LNCaP clone FGC (cell line): ENCODE results near the gene LEKR1.

Experiments used
- DNase-seq: peaks from one replicate; pipeline ENCODE4 v3.0.0-alpha.2; 2011; ENCODE audit warnings: low read depth
- H3K4me3 ChIP-seq: 2 replicates; pipeline ENCODE4 v1.5.1; 2011; ENCODE audit warnings: mild to moderate bottlenecking, low read depth, low read length, control low read depth
- TF ChIP-seq, protein P1 (sequence below): IDR thresholded peaks from 2 replicates; pipeline ENCODE4 v1.5.1; 2012; ENCODE audit warnings: mild to moderate bottlenecking; ENCODE audit not compliant: control insufficient read depth, insufficient read depth; ENCODE audit errors: extremely low read depth

The LEKR1 gene

DNA sequence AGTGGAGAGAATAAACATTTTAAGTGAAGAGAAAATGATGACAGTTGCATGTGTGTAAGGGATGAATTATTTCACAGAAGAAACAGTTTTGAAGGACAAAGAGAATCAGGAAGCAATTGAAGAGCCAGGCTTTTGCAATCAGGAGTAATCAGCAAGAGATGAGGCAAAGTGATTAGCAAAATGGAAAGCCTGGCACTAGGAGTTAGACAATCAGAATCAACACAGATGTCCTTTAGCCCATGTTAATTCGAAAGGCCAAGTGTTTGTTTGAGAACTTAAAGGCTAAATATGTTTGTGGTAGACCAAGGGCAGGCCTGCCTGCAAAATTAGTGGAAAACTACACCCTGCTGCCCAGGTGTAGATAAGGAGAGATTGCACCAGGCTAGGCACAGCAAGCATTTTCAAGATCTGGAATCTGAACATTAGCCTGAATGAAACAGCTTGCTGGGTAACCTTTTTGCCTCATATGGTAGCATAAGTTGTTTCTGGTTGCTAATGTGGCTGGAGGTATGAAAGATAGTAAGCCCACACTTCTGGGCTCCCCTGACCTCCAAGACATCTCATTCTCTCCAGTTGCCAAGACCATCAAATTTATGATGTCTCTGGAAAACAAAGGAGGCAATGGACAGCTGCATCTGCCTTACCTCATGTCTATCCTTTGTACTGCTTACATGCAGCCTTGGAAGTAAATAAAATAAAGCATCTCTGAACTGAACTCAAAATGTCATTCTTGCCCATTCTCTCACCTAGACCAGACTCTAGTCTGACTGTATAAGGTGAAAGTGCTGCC, 22.0 kb upstream of the LEKR1 start:
- no peak overlapping the region for H3K4me3 ChIP-seq
- DNase-seq, result no peak
- TF ChIP-seq, protein P1, sequence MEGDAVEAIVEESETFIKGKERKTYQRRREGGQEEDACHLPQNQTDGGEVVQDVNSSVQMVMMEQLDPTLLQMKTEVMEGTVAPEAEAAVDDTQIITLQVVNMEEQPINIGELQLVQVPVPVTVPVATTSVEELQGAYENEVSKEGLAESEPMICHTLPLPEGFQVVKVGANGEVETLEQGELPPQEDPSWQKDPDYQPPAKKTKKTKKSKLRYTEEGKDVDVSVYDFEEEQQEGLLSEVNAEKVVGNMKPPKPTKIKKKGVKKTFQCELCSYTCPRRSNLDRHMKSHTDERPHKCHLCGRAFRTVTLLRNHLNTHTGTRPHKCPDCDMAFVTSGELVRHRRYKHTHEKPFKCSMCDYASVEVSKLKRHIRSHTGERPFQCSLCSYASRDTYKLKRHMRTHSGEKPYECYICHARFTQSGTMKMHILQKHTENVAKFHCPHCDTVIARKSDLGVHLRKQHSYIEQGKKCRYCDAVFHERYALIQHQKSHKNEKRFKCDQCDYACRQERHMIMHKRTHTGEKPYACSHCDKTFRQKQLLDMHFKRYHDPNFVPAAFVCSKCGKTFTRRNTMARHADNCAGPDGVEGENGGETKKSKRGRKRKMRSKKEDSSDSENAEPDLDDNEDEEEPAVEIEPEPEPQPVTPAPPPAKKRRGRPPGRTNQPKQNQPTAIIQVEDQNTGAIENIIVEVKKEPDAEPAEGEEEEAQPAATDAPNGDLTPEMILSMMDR, result no peak

DNA sequence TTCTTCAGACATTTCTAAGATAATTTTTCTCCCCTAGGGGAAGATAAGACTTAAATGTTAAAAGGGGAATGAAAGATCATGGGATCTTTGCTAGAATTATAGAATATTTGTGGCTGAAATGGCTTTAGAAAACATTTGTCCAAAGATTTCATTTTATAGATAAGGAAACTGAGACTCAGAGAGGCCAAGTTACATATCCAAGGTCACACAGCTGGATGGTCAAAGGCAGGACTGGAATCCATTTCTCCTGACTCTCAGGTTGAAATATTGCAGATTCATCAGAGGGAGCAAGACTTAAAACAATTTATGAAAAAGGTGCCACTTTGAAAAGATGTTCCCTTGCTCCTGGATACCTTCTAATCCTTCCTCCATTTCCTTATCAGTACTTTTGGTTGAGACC, 19.5 kb upstream of the LEKR1 start:
- H3K4me3 ChIP-seq, result no peak overlapping the region
- DNase-seq, result no peak
- TF ChIP-seq, protein P1, result no peak

DNA sequence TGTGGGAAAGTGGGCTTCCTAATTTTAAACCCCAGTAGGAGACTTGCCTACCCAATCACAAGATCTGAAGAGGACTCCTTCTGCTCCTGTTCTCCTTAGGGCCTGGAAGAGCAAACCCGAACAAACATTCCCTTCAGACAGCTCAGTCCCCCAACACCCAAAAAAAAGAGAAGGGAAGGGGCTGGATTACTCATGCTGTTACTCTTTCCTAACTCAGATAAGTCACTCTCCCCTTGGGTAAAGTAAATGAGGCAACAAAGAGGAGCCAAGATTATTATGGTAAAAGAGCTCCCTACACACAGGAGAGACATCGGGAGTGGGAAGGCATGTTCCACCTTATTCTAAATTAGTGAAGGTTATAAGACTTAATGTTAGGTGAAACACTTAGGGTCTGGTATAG, 18.1 kb upstream of the LEKR1 start:
- TF ChIP-seq, protein P1, result no peak
- H3K4me3 ChIP-seq, result no peak overlapping the region
- DNase-seq, result no peak

DNA sequence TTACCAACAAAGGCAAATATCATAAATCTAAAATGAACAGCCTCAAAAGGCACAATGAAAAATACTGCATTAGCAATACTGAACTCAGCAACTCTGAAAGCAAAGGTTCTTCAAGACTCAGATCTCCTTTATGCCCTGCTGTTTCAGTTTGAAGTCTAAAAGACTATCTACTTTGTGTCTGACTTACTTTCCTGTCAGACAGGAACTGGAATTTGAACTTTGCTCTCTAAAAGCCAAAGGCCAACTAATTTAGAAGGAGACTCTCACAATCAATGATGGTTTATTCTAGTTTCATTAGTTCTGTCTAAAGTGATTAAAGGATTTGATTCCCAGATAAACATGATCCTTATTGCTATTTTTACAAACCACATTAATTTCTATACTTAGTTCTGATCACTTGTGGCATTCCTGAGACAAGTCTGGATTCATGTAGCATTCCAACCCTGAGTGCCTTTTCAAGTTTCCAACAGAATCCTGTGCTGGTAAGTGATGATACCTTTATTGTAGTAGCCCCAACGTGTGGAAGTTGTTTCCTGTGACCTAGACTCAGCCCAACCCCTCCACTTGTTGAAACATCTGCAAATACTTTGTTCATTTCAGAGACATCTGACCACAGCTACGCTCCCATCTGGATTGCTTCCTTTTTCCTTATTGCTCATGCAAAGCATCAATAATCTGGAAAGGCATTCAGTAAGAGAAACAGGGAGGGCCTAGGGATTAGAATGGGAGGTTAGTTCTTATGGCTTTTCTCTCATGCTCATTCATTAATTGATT, 14.9 kb upstream of the LEKR1 start:
- TF ChIP-seq, protein P1, result no peak
- DNase-seq, result no peak
- H3K4me3 ChIP-seq, result no peak overlapping the region

DNA sequence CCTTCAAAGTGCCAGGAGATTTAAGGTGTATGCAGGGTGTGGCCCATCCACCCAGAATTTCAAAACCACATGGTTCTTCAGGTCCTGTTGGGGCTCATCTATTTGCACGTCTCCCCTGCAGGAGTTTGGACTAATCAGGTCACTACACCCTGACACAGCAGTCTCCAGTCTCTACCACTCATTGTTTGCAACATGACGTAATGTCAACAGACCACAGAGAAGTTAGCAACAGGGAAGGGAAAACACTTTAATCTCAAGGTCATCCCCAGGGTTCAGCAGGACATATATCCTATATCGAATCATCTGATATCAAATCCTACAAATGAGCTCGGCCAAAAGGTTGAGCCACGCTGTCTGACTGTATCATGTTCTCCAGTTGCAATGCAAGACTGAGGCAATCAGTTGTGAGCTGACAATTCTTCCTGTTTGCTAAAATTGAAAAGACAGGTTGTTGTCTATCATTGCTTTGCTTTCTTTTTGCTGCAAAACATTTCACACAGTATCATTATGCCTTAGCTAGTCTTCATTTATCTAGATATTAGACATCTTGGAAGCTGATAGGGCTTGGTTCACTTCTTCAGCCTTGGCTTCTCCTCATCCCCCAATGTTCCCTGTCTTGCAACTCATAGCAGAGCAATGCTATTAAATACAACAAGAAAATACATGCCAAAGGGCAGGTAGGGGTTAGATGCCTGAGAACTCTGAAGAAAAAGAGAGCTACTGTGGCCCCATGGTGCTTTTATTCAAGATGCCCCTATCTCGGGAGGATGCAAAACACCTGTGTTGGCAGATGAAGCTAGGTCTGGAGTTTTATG, 13.4 kb upstream of the LEKR1 start:
- TF ChIP-seq, protein P1, result no peak
- DNase-seq, result no peak
- H3K4me3 ChIP-seq, result no peak overlapping the region

DNA sequence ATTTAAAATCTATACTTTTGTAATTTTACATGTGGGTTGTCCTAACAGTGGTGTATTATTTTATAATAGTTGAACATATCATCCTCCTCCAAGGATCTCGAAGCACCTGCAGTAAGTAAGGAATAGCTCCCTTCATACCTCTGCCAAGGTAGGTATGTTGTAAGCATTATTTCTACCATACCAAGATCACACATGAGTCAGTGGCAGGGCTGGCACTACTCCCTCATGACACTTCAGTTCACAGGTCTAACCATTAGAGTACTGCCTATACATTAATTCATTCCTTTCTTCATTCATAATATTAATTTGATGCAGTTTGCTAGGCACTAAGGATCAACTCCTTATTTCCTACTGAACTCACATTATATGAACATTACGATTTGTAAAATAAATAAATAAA, 11.9 kb upstream of the LEKR1 start:
- TF ChIP-seq, protein P1, result no peak
- DNase-seq, result no peak
- no peak overlapping the region for H3K4me3 ChIP-seq
